GM11168 (cell line): ENCODE results near the gene MBP.
"Not testable (repeated sequence)": the region's sequence is repeated elsewhere in the genome, so short reads cannot be mapped to it uniquely, and the experiment has no call there.

Experiments used
- in situ Hi-C: fragments of 300-500 bp; cut with MboI; formaldehyde crosslinking; loops from one replicate; pipeline ENCODE4 v1.12.0; 2022; ENCODE audit warnings: low sequenced_read_pairs; ENCODE audit not compliant: unreplicated experiment

Gene MBP

GRCh38 chr18:76970770-76971559, 161.6 kb downstream of the MBP start:
- in situ Hi-C loops = no loop called here

- in situ Hi-C loops = no loop called here
Measured at GRCh38 chr18:76967721-76968472, 164.7 kb downstream of the MBP start.

- in situ Hi-C loops = not testable (repeated sequence)
Measured at GRCh38 chr18:76967299-76967698, 165.3 kb downstream of the MBP start.

- in situ Hi-C loops = not testable (repeated sequence)
Measured at GRCh38 chr18:76965555-76966151, 166.9 kb downstream of the MBP start.

- in situ Hi-C loops = no loop called here
Measured at GRCh38 chr18:76963936-76964335, 168.6 kb downstream of the MBP start.

GRCh38 chr18:76962851-76963250, 169.7 kb downstream of the MBP start:
- in situ Hi-C loops = no loop called here

- in situ Hi-C loops = no loop called here
Measured at GRCh38 chr18:76960528-76961035, 172.0 kb downstream of the MBP start.

- in situ Hi-C loops = no loop called here
Measured at GRCh38 chr18:76959605-76960004, 173.0 kb downstream of the MBP start.

- in situ Hi-C loops = no loop called here
Measured at GRCh38 chr18:76958692-76959341, 173.8 kb downstream of the MBP start.

GRCh38 chr18:76957384-76958355, 174.9 kb downstream of the MBP start:
- in situ Hi-C loops = no loop called here

GRCh38 chr18:76956648-76957047, 175.9 kb downstream of the MBP start:
- in situ Hi-C loops = no loop called here

- in situ Hi-C loops = no loop called here
Measured at GRCh38 chr18:76955524-76956170, 176.9 kb downstream of the MBP start.

- in situ Hi-C loops = no loop called here
Measured at GRCh38 chr18:76953583-76954233, 178.9 kb downstream of the MBP start.

- in situ Hi-C loops = no loop called here
Measured at GRCh38 chr18:76953156-76953555, 179.4 kb downstream of the MBP start.

- in situ Hi-C loops = no loop called here
Measured at GRCh38 chr18:76952747-76953146, 179.8 kb downstream of the MBP start.

GRCh38 chr18:76951456-76952247, 180.9 kb downstream of the MBP start:
- in situ Hi-C loops = no loop called here

GRCh38 chr18:76948345-76948744, 184.2 kb downstream of the MBP start:
- in situ Hi-C loops = no loop called here

GRCh38 chr18:76944346-76944745, 188.2 kb downstream of the MBP start:
- in situ Hi-C loops = not testable (repeated sequence)
